H9 (cell line): Measurements from ENCODE around the gene ATF4. TPM values are rescaled to one million over a fixed set of nuclear protein-coding genes. Genes with fewer than 3 reads are reported as not detected.

Experiments used
- DNase-seq: peaks from one replicate; pipeline ENCODE4 v3.0.0-alpha.2; 2017
- H2AFZ ChIP-seq: one replicate; pipeline ENCODE4 v1.6.1; 2013; ENCODE audit warnings: mild to moderate bottlenecking, low read length, control low read depth, moderate library complexity
- H2AK5ac ChIP-seq: 2 replicates; pipeline ENCODE4 v1.6.1; 2013; ENCODE audit warnings: low read length, control low read depth, mixed read lengths; ENCODE audit not compliant: insufficient read length
- H2BK120ac ChIP-seq: one replicate; pipeline ENCODE4 v1.6.1; 2013; ENCODE audit warnings: low read depth, mild to moderate bottlenecking, low read length, control low read depth, inconsistent platforms; ENCODE audit not compliant: poor library complexity, severe bottlenecking
- H2BK12ac ChIP-seq: 2 replicates; pipeline ENCODE4 v1.6.1; 2013; ENCODE audit warnings: low read length, control low read depth, mixed read lengths, low read depth; ENCODE audit not compliant: insufficient read length
- H2BK15ac ChIP-seq: 2 replicates; pipeline ENCODE4 v1.6.1; 2013; ENCODE audit warnings: low read depth, low read length, control low read depth
- H2BK20ac ChIP-seq: one replicate; pipeline ENCODE4 v1.6.1; 2013; ENCODE audit warnings: low read depth, mild to moderate bottlenecking, low read length, control low read depth, inconsistent platforms; ENCODE audit not compliant: poor library complexity, severe bottlenecking
- H2BK5ac ChIP-seq: 2 replicates; pipeline ENCODE4 v1.6.1; 2013; ENCODE audit warnings: low read length, control low read depth, mixed read lengths; ENCODE audit not compliant: insufficient read length
- H3K14ac ChIP-seq: 2 replicates; pipeline ENCODE4 v1.6.1; 2013; ENCODE audit warnings: low read length, control low read depth; ENCODE audit not compliant: insufficient read depth
- H3K18ac ChIP-seq: 2 replicates; pipeline ENCODE4 v1.6.1; 2013; ENCODE audit warnings: low read depth, mild to moderate bottlenecking, mixed read lengths, low read length, control low read depth; ENCODE audit not compliant: insufficient read length
- H3K23ac ChIP-seq: 2 replicates; pipeline ENCODE4 v1.6.1; 2013; ENCODE audit warnings: low read length, control low read depth, mixed read lengths, low read depth; ENCODE audit not compliant: insufficient read length
- H3K23me2 ChIP-seq: 2 replicates; pipeline ENCODE4 v1.6.1; 2013; ENCODE audit warnings: low read depth, mild to moderate bottlenecking, mixed read lengths, low read length, control low read depth; ENCODE audit not compliant: insufficient read length, poor library complexity, severe bottlenecking
- H3K27ac ChIP-seq: 2 replicates; pipeline ENCODE4 v1.5.1; 2013; ENCODE audit warnings: low read length, control low read depth, mixed read lengths, low read depth; ENCODE audit not compliant: insufficient read length
- H3K27me3 ChIP-seq: 2 replicates; pipeline ENCODE4 v1.6.1; 2013; ENCODE audit warnings: low read length, control low read depth, inconsistent platforms; ENCODE audit not compliant: insufficient read depth
- H3K4ac ChIP-seq: 2 replicates; pipeline ENCODE4 v1.6.1; 2013; ENCODE audit warnings: low read depth, mild to moderate bottlenecking, control low read depth, inconsistent platforms, low read length, moderate library complexity
- H3K4me1 ChIP-seq: 2 replicates; pipeline ENCODE4 v1.6.1; 2013; ENCODE audit warnings: low read length, control low read depth, inconsistent platforms; ENCODE audit not compliant: insufficient read depth
- H3K4me2 ChIP-seq: 2 replicates; pipeline ENCODE4 v1.6.1; 2013; ENCODE audit warnings: low read length, control low read depth, mixed read lengths; ENCODE audit not compliant: insufficient read length, insufficient read depth
- H3K56ac ChIP-seq: 2 replicates; pipeline ENCODE4 v1.6.1; 2013; ENCODE audit warnings: low read depth, mild to moderate bottlenecking, mixed read lengths, low read length, control low read depth; ENCODE audit not compliant: insufficient read length
- H3K79me1 ChIP-seq: 2 replicates; pipeline ENCODE4 v1.6.1; 2013; ENCODE audit warnings: low read depth, mild to moderate bottlenecking, moderate library complexity, low read length, control low read depth, inconsistent platforms; ENCODE audit not compliant: insufficient read depth, poor library complexity, severe bottlenecking
- H3K79me2 ChIP-seq: 2 replicates; pipeline ENCODE4 v1.6.1; 2013; ENCODE audit warnings: low read length, control low read depth, inconsistent platforms; ENCODE audit not compliant: insufficient read depth
- H3K9ac ChIP-seq: 2 replicates; pipeline ENCODE4 v1.6.1; 2013; ENCODE audit warnings: low read length, control low read depth, mixed read lengths; ENCODE audit not compliant: insufficient read length; ENCODE audit errors: extremely low read depth
- H3K9me3 ChIP-seq: one replicate; pipeline ENCODE4 v1.6.1; 2013; ENCODE audit warnings: low read depth, low read length, inconsistent platforms; ENCODE audit not compliant: control insufficient read depth
- H3T11ph ChIP-seq: one replicate; pipeline ENCODE4 v1.6.1; 2013; ENCODE audit warnings: mild to moderate bottlenecking, low read length, control low read depth, inconsistent platforms
- H4K20me1 ChIP-seq: one replicate; pipeline ENCODE4 v1.6.1; 2013; ENCODE audit not compliant: control insufficient read depth, insufficient read length, insufficient read depth
- H4K5ac ChIP-seq: 2 replicates; pipeline ENCODE4 v1.6.1; 2013; ENCODE audit warnings: low read depth, mild to moderate bottlenecking, mixed read lengths, low read length, control low read depth; ENCODE audit not compliant: insufficient read length
- H4K8ac ChIP-seq: replicated peaks from 2 replicates; pipeline ENCODE4 v1.6.1; 2013; ENCODE audit warnings: low read length, control low read depth, mixed read lengths, low read depth; ENCODE audit not compliant: insufficient read length
- H4K91ac ChIP-seq: 2 replicates; pipeline ENCODE4 v1.6.1; 2013; ENCODE audit warnings: low read depth, mild to moderate bottlenecking, moderate library complexity, mixed read lengths, low read length, control low read depth; ENCODE audit not compliant: insufficient read length
- H3K27ac Mint-ChIP-seq, 3 experiments: 2 replicates in 2 of 3; 3 replicates in 1 of 3; pipeline ENCODE4 v1.8.0; 2020 to 2021; ENCODE audit warnings: mixed read lengths in 3 of 3, mild to moderate bottlenecking in 1 of 3, moderate library complexity in 1 of 3
- H3K27me3 Mint-ChIP-seq: 2 replicates; pipeline ENCODE4 v1.8.0; 2021; ENCODE audit warnings: low read depth, mild to moderate bottlenecking, moderate library complexity, mixed read lengths
- H3K36me3 Mint-ChIP-seq, 3 experiments: 2 replicates in 2 of 3; 3 replicates in 1 of 3; pipeline ENCODE4 v1.8.0; 2020 to 2021; ENCODE audit warnings: low read depth in 3 of 3, mixed read lengths in 3 of 3; ENCODE audit not compliant: insufficient read depth in 1 of 3
- H3K4me1 Mint-ChIP-seq, 2 experiments: 2 replicates each; pipeline ENCODE4 v1.8.0; 2020; ENCODE audit warnings: mixed read lengths in 2 of 2
- H3K4me3 Mint-ChIP-seq, 2 experiments: 2 replicates in 1 of 2; 3 replicates in 1 of 2; pipeline ENCODE4 v1.8.0; 2020 to 2021; ENCODE audit warnings: mild to moderate bottlenecking in 2 of 2, mixed read lengths in 2 of 2, moderate library complexity in 1 of 2
- H3K9me3 Mint-ChIP-seq, 2 experiments: 2 replicates in 1 of 2; 3 replicates in 1 of 2; pipeline ENCODE4 v1.8.0; 2020; ENCODE audit warnings: mild to moderate bottlenecking in 2 of 2, mixed read lengths in 2 of 2, moderate library complexity in 1 of 2
- CTCF ChIP-seq: fragments of 200-600 bp; sonication (generic); conservative IDR thresholded peaks from 3 replicates; pipeline ENCODE4 v1.8.0; 2021; ENCODE audit warnings: antibody characterized with exemption, mild to moderate bottlenecking
- WGBS: extraction: QIAGEN DNeasy Blood & Tissue Kit; methylation state at CpG from one replicate; pipeline ENCODE4 v1.1.7; 2013; ENCODE audit warnings: missing lambda C conversion rate, low lambda C conversion rate, mixed read lengths; ENCODE audit not compliant: insufficient read length; ENCODE audit errors: extremely low coverage; 5-methylcytosine and 5-hydroxymethylcytosine counted together
- total RNA-seq: library from RNA; stranded (reverse); gene quantifications from 2 replicates; pipeline ENCODE4 v1.2.1, GENCODE V29; 2021

Gene ATF4
- total RNA-seq, 1 experiment from 2014 or later = 455 TPM

- no peak overlapping the region for H3K4me2 ChIP-seq
- no peak overlapping the region for H3K14ac ChIP-seq
- H4K91ac ChIP-seq = no peak overlapping the region
- H3K4me3 Mint-ChIP-seq = no peak overlapping the region; a peak in 1 of 5 replicates
- no peak overlapping the region for H3K27ac ChIP-seq
- no peak overlapping the region for H3K23ac ChIP-seq
- H2BK120ac ChIP-seq = no peak overlapping the region
- no peaks in the 10 kb centered on the region for H3K79me1 ChIP-seq
- H3K36me3 Mint-ChIP-seq = no peaks in the 10 kb centered on the region
- DNase-seq = no peak
- H2BK15ac ChIP-seq = no peak overlapping the region
- H3T11ph ChIP-seq = no peak overlapping the region
- no peak overlapping the region for H3K4ac ChIP-seq
- H2BK5ac ChIP-seq = no peak overlapping the region
- 0 out of 7 replicates have a peak overlapping the region, but pooled peaks of 1 of the 3 experiments have one; percentile 34 for H3K27ac Mint-ChIP-seq
- H2AK5ac ChIP-seq = no peak overlapping the region
- no peak overlapping the region for H3K18ac ChIP-seq
- TF ChIP-seq CTCF = no peak
- H3K9me3 ChIP-seq = no peaks in the 10 kb centered on the region
- peaks cover 3% of the 10 kb centered on the region; the same call in 1 of the 2 replicates for H3K4me1 ChIP-seq
- no peaks in the 10 kb centered on the region for H3K27me3 ChIP-seq
- no peak overlapping the region for H3K9ac ChIP-seq
- H2BK20ac ChIP-seq = no peak overlapping the region
- H3K9me3 Mint-ChIP-seq = no peaks in the 10 kb centered on the region
- no peak overlapping the region for H2BK12ac ChIP-seq
- no peak overlapping the region for H4K8ac ChIP-seq
- no peaks in the 10 kb centered on the region for H3K79me2 ChIP-seq
- no peaks in the 10 kb centered on the region for H3K23me2 ChIP-seq
- peaks cover 11% of the 10 kb centered on the region for H3K27me3 Mint-ChIP-seq
- no peaks in the 10 kb centered on the region for H4K20me1 ChIP-seq
- H4K5ac ChIP-seq = no peak overlapping the region
- H3K56ac ChIP-seq = no peak overlapping the region
- H3K4me1 Mint-ChIP-seq = peaks cover 39 to 51% of the 10 kb centered on the region in 2 experiments
- no CpG with 5 or more reads among the region's 3 CpGs for WGBS
- no peak overlapping the region for H2AFZ ChIP-seq
Observed at GRCh38 chr22:39475902-39476301, 44.5 kb upstream of the ATF4 start.
